Measurements from ENCODE around the gene LHFPL6. TPM values are rescaled to one million over a fixed set of nuclear protein-coding genes. Genes with fewer than 3 reads are reported as not detected.

Gene LHFPL6
- total RNA-seq, 1 donor from 2014 or later = 3.0 TPM

DNA sequence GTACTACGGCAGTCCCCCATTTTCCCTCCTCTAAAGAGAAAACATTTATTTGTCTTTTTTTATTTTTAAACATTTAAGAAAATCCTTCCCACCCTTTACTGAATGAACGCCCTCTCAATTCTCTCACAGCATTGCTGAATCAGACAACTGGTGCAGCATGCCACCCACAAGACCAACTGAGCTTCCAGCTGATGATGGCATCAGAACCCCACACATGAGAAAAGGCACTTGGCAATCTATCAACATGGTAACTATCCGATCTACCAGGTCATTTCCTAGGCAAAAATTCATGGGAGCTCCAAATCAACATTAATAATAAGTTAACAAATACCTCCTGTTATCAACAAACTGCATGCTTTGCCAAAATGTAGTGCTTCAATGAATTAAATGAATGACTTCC is 43.1 kb downstream of the LHFPL6 start:
- Histone ChIP-seq H3K4me1 (no peaks in the 10 kb centered on the region), H4K20me1 (ENCODE audit: low read depth) (no peaks in the 10 kb centered on the region), H3K79me2 (ENCODE audit: low read depth) (no peaks in the 10 kb centered on the region), H3K4me3 (no peak overlapping the region), H3K9me3 (ENCODE audit: low read depth) (no peaks in the 10 kb centered on the region), H2AFZ (replicated peaks) (no peak overlapping the region), H3K36me3 (no peaks in the 10 kb centered on the region), H3K9ac (no peak overlapping the region), H3K4me2 (no peak overlapping the region), H3K27ac (no peak overlapping the region), H3F3A (ENCODE audit: low read depth) (no peaks in the 10 kb centered on the region), H3K27me3 (no peaks in the 10 kb centered on the region)
- no peak for DNase-seq (ENCODE audit: low spot score)
- Mint-ChIP-seq H3K27ac (no peak overlapping the region), H3K36me3 (peaks cover 37% of the 10 kb centered on the region), H3K4me1 (peaks cover 26% of the 10 kb centered on the region), H3K4me3 (no peak overlapping the region), H3K27me3 (ENCODE audit: insufficient read depth, low read depth) (peaks cover 2% of the 10 kb centered on the region), H3K9me3 (peaks cover 10% of the 10 kb centered on the region)
- no peak for TF ChIP-seq EZH2 (IDR thresholded peaks at IDR 0.05)
- TF ChIP-seq EZH2phosphoT487 (IDR thresholded peaks at IDR 0.05) = no peak
- TF ChIP-seq, protein P1, sequence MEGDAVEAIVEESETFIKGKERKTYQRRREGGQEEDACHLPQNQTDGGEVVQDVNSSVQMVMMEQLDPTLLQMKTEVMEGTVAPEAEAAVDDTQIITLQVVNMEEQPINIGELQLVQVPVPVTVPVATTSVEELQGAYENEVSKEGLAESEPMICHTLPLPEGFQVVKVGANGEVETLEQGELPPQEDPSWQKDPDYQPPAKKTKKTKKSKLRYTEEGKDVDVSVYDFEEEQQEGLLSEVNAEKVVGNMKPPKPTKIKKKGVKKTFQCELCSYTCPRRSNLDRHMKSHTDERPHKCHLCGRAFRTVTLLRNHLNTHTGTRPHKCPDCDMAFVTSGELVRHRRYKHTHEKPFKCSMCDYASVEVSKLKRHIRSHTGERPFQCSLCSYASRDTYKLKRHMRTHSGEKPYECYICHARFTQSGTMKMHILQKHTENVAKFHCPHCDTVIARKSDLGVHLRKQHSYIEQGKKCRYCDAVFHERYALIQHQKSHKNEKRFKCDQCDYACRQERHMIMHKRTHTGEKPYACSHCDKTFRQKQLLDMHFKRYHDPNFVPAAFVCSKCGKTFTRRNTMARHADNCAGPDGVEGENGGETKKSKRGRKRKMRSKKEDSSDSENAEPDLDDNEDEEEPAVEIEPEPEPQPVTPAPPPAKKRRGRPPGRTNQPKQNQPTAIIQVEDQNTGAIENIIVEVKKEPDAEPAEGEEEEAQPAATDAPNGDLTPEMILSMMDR (IDR thresholded peaks at IDR 0.05) = no peak

DNA sequence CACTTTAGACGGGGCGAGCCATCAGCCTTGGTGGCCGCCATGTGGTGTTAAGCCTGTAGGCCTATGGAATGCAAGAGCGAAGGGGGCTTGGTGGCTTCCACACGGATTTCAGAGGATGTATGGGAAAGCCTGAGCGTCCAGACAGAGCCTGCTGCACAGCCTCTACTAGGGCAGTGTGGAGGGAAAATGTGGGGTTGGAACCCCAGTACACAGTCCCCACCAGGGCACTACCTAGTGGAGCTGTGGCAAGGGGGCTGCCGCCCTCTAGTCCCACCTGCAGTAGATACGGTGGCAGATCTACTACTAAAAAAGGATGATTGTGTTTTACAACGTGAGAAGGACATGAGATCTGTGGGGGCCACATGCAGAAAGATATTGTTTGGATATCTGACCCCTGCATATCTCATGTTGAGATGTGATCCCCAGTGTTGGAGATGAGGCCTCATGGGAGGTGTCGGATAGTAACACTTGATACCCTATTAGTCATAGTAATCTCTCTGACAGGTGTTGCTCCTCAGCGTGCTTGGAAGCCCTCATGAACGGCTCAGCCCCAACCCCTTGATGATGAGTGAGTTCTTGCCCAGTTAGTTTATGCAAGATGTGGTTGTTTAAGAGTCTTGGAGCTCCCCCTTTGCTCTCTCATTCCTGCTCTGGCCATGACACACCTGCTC is 45.6 kb downstream of the LHFPL6 start:
- no peak overlapping the region for H3K4me2 ChIP-seq
- H3K4me1 Mint-ChIP-seq = peaks cover 6% of the 10 kb centered on the region
- H3K4me1 ChIP-seq = no peaks in the 10 kb centered on the region
- no peaks in the 10 kb centered on the region for H3K9me3 ChIP-seq (ENCODE audit: low read depth)
- H3K9ac ChIP-seq = no peak overlapping the region
- no peak overlapping the region for H3K4me3 ChIP-seq
- no peak overlapping the region for H3K4me3 Mint-ChIP-seq
- peaks cover 10% of the 10 kb centered on the region for H3K9me3 Mint-ChIP-seq
- no peak overlapping the region for H2AFZ ChIP-seq (replicated peaks)
- no peaks in the 10 kb centered on the region for H4K20me1 ChIP-seq (ENCODE audit: low read depth)
- DNase-seq (ENCODE audit: low spot score) = no peak
- H3K27ac Mint-ChIP-seq = peak overlapping the region; percentile 33
- peaks cover 2% of the 10 kb centered on the region for H3K27me3 Mint-ChIP-seq (ENCODE audit: insufficient read depth, low read depth)
- H3K27me3 ChIP-seq = no peaks in the 10 kb centered on the region
- no peaks in the 10 kb centered on the region for H3K36me3 ChIP-seq
- H3K27ac ChIP-seq = no peak overlapping the region
- TF ChIP-seq EZH2phosphoT487 (IDR thresholded peaks at IDR 0.05) (no peak), EZH2 (IDR thresholded peaks at IDR 0.05) (no peak)
- TF ChIP-seq, protein P1 (IDR thresholded peaks at IDR 0.05) = no peak
- H3F3A ChIP-seq (ENCODE audit: low read depth) = no peaks in the 10 kb centered on the region
- H3K79me2 ChIP-seq (ENCODE audit: low read depth) = no peaks in the 10 kb centered on the region
- H3K36me3 Mint-ChIP-seq = peaks cover 41% of the 10 kb centered on the region

DNA sequence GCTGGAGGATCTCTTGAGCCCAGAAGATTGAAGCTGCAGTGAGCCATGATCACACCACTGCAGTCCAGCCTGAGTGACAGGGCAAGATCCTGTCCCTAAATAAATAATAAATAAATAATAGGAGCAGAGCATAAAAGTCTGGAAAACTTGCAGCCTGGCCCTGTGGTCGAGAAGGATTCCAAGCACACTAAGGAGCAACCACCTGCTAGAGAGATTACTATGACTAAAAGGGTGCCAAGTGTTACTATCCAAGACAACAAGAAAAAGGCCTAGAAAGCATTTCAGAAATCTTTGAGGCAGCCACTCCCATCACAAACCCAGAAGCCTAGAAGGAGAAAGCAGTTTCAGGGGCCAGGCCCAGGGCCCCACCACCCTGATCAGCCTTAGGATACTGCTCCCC is 46.1 kb downstream of the LHFPL6 start:
- Mint-ChIP-seq H3K36me3 (peaks cover 41% of the 10 kb centered on the region), H3K4me1 (peaks cover 6% of the 10 kb centered on the region), H3K9me3 (peaks cover 10% of the 10 kb centered on the region), H3K4me3 (no peak overlapping the region), H3K27ac (no peak overlapping the region), H3K27me3 (ENCODE audit: insufficient read depth, low read depth) (peaks cover 2% of the 10 kb centered on the region)
- Histone ChIP-seq H3K27ac (no peak overlapping the region), H3F3A (ENCODE audit: low read depth) (no peaks in the 10 kb centered on the region), H3K9ac (no peak overlapping the region), H3K4me1 (no peaks in the 10 kb centered on the region), H4K20me1 (ENCODE audit: low read depth) (no peaks in the 10 kb centered on the region), H3K27me3 (no peaks in the 10 kb centered on the region), H3K4me3 (no peak overlapping the region), H3K4me2 (no peak overlapping the region), H2AFZ (replicated peaks) (no peak overlapping the region), H3K9me3 (ENCODE audit: low read depth) (no peaks in the 10 kb centered on the region), H3K36me3 (no peaks in the 10 kb centered on the region), H3K79me2 (ENCODE audit: low read depth) (no peaks in the 10 kb centered on the region)
- no peak for DNase-seq (ENCODE audit: low spot score)
- TF ChIP-seq EZH2 (IDR thresholded peaks at IDR 0.05) (no peak), EZH2phosphoT487 (IDR thresholded peaks at IDR 0.05) (no peak)
- TF ChIP-seq, protein P1 (IDR thresholded peaks at IDR 0.05) = no peak
